Hippocampal formation (tissue), 2 donors: ENCODE data around the gene SPCS1.

ENCODE experiments used
- DNase-seq, 2 donors: peaks; one replicate each; lab custom pipeline; 2025; lab: John Stamatoyannopoulos, UW

The SPCS1 gene

DNA sequence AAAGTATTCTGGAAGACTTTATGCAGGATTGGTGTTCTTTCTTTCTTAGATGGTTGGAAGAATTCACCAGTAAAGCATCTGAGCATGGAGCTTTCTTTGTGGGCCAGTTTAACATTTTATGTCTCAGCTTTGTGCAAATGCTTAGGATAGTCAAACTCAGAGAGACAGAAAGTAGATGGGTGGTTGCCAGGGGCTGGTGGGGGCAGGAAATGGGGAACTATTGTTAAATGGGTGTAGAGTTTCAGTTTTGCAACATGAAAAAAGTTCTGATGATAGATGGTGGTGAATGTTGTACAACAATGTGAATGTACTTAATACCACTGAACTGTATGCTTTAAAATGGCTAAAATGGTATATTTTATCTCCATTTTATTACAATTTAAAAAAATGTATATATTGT is 24.8 kb downstream of the SPCS1 start:
- DNase-seq: no peak

DNA sequence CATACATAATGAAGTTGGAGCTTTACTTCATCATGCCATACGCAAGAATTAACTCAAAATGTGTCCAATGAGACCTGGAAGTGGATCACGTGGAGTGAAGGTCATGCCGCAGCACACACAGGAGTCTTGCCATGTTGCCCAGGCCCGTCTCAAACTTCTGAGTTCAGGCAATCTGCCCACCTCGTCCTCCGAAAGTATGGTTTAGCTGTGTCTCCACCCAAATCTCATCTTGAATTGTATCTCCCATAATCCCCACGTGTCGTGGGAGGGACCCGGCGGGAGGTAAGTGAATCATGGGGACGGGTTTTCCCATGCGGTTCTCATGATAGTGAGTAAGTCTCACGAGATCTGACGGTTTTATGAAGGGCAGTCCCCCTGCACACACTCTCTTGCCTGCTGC is 25.7 kb downstream of the SPCS1 start:
- DNase-seq: no peak

GRCh38 chr3:52733256-52733891 is 27.5 kb downstream of the SPCS1 start:
- no peak for DNase-seq

- DNase-seq: no peak
Observed at GRCh38 chr3:52739730-52740129, 33.8 kb downstream of the SPCS1 start.

GRCh38 chr3:52742418-52743041 is 36.6 kb downstream of the SPCS1 start:
- no peak for DNase-seq

GRCh38 chr3:52743152-52743551 is 37.2 kb downstream of the SPCS1 start:
- DNase-seq: no peak

DNA sequence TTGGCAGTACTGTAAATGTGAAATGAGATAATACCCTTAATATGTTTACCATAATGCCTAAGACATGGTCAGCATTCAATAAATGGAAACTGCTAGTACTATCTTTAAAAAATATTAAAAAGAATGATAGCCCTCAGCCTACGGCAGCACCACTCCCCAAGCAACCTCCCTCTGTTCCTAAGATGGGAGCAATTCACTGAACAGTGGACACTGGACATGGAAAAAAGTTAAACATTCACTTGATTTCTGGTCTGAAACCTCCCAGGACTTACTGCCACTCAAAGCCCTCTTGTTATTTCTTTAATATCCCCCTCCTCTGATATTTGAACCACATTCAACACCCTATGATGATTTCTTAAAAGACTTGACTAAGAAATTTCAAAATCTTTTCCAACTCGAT is 37.8 kb downstream of the SPCS1 start:
- no peak for DNase-seq

GRCh38 chr3:52752045-52752660 is 46.2 kb downstream of the SPCS1 start:
- DNase-seq: no peak

- DNase-seq: no peak
Observed at GRCh38 chr3:52754373-52754772, 48.5 kb downstream of the SPCS1 start.

DNA sequence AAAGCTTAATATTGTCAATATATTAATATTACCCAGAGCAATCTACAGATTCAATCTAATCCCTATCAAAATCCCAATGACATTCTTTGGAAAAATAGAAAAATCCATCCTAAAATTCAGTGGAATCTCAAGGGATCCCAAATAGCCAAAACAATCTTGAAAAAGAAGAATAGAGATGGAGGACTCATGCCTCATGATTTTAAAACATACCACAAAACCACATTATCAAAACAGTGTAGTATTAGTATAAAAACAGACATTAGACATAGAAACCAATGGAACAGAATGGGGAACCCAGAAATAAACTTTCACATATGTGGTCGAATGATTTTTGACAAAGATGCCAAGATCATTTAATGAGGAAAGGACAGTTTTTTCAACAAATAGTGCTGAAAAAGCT is 50.2 kb downstream of the SPCS1 start:
- DNase-seq: no peak
